ENCODE data around the gene ITGB5. TPM values are rescaled to one million over a fixed set of nuclear protein-coding genes. Genes with fewer than 3 reads are reported as not detected.

ITGB5 gene
- total RNA-seq, 1 experiment from 2014 or later: 77.8 TPM

GRCh38 chr3:124920718-124921117, 33.6 kb upstream of the ITGB5 start:
- DNase-seq (ENCODE audit: low read depth, low spot score) (no peak), ATAC-seq (no peak)
- no TSS peak for BruUV-seq (replicated peaks)
- H3K36me3 ChIP-seq (ENCODE audit: control insufficient read depth in 1 of 2, insufficient read depth in 2 of 2, low read length in 2 of 2): no peaks in the 10 kb centered on the region
- H3K27ac ChIP-seq (ENCODE audit: low read depth, low read length): no peak overlapping the region
- no peak overlapping the region for H3K9ac ChIP-seq (ENCODE audit: low read length)
- H3K27me3 ChIP-seq (ENCODE audit: insufficient read depth, low read length): no peaks in the 10 kb centered on the region
- POLR2A ChIA-PET: no interaction called here
- H3K9me2 ChIP-seq (ENCODE audit: insufficient read depth): no peaks in the 10 kb centered on the region
- no peaks in the 10 kb centered on the region for H3K4me1 ChIP-seq (ENCODE audit: control insufficient read depth in 1 of 2, insufficient read depth in 2 of 2, low read length in 2 of 2)
- H4K20me1 ChIP-seq (ENCODE audit: insufficient read depth): no peaks in the 10 kb centered on the region
- RAD21 ChIA-PET (ENCODE audit: low non-redundant PET in 1 of 2, low total read pairs in 2 of 2, uncharacterized antibody in 2 of 2, unreplicated experiment in 2 of 2): no interaction called here
- no peak overlapping the region for H3K4me3 ChIP-seq (replicated peaks in 1 of 2; ENCODE audit: low read depth in 1 of 2, low read length in 2 of 2)
- intact Hi-C loops (cut with micrococcal nuclease): no loop called here
- CTCF ChIA-PET: no interaction called here
- H3K79me2 ChIP-seq (ENCODE audit: insufficient read depth, low read length): no peaks in the 10 kb centered on the region
- no peak for TF ChIP-seq RAD21 (IDR thresholded peaks at IDR 0.05; ENCODE audit: low read depth)
- no peak for TF ChIP-seq CBX3 (IDR thresholded peaks at IDR 0.05; ENCODE audit: low read depth)
- TF ChIP-seq FOSL1 (IDR thresholded peaks at IDR 0.05; ENCODE audit: low read depth): no peak
- TF ChIP-seq SP1 (IDR thresholded peaks at IDR 0.05; ENCODE audit: low read depth): no peak
- no peak for TF ChIP-seq SIN3A (IDR thresholded peaks at IDR 0.05; ENCODE audit: low read depth)
- no peak overlapping the region for H2AFZ ChIP-seq (ENCODE audit: low read depth, low read length, poor library complexity, severe bottlenecking)
- no peaks in the 10 kb centered on the region for H3K9me3 ChIP-seq (ENCODE audit: control insufficient read depth in 1 of 2, insufficient read depth in 1 of 2, low read depth in 1 of 2, low read length in 2 of 2)
- H3K4me2 ChIP-seq (ENCODE audit: low read length): no peak overlapping the region

- Histone ChIP-seq H3K4me2 (ENCODE audit: low read length) (no peak overlapping the region), H3K36me3 (ENCODE audit: control insufficient read depth in 1 of 2, insufficient read depth in 2 of 2, low read length in 2 of 2) (no peaks in the 10 kb centered on the region), H4K20me1 (ENCODE audit: insufficient read depth) (no peaks in the 10 kb centered on the region), H3K9me2 (ENCODE audit: insufficient read depth) (no peaks in the 10 kb centered on the region), H3K9me3 (ENCODE audit: control insufficient read depth in 1 of 2, insufficient read depth in 1 of 2, low read depth in 1 of 2, low read length in 2 of 2) (no peaks in the 10 kb centered on the region), H3K79me2 (ENCODE audit: insufficient read depth, low read length) (no peaks in the 10 kb centered on the region), H3K27ac (ENCODE audit: low read depth, low read length) (no peak overlapping the region), H3K27me3 (ENCODE audit: insufficient read depth, low read length) (no peaks in the 10 kb centered on the region), H2AFZ (ENCODE audit: low read depth, low read length, poor library complexity, severe bottlenecking) (no peak overlapping the region), H3K4me1 (ENCODE audit: control insufficient read depth in 1 of 2, insufficient read depth in 2 of 2, low read length in 2 of 2) (no peaks in the 10 kb centered on the region), H3K4me3 (replicated peaks in 1 of 2; ENCODE audit: low read depth in 1 of 2, low read length in 2 of 2) (no peak overlapping the region), H3K9ac (ENCODE audit: low read length) (no peak overlapping the region)
- ATAC-seq (no peak), DNase-seq (ENCODE audit: low read depth, low spot score) (no peak)
- ChIA-PET RAD21 (ENCODE audit: low non-redundant PET in 1 of 2, low total read pairs in 2 of 2, uncharacterized antibody in 2 of 2, unreplicated experiment in 2 of 2) (no interaction called here), POLR2A (no interaction called here), CTCF (no interaction called here)
- TF ChIP-seq, protein P1, sequence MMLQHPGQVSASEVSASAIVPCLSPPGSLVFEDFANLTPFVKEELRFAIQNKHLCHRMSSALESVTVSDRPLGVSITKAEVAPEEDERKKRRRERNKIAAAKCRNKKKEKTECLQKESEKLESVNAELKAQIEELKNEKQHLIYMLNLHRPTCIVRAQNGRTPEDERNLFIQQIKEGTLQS (IDR thresholded peaks at IDR 0.05): no peak
- TF ChIP-seq FOSL1 (IDR thresholded peaks at IDR 0.05; ENCODE audit: low read depth): no peak
- TF ChIP-seq POLR2A (IDR thresholded peaks at IDR 0.05; ENCODE audit: borderline replicate concordance, extremely low read depth, insufficient read depth, insufficient read length): no peak
- no peak for TF ChIP-seq YY1 (IDR thresholded peaks at IDR 0.05; ENCODE audit: extremely low read depth, insufficient replicate concordance, low read depth, low read length)
- no peak for TF ChIP-seq EZH2 (IDR thresholded peaks at IDR 0.05)
- intact Hi-C loops (cut with micrococcal nuclease): no loop called here
- BruUV-seq (replicated peaks): no TSS peak
These were observed 32.6 kb upstream of the ITGB5 start for GRCh38 chr3:124919756-124920155.
